HTR-8/SVneo (cell line): Measurements from ENCODE around the gene SELENOS.

Source experiments
- DNase-seq: peaks from one replicate; pipeline ENCODE4 v3.0.0; 2011; ENCODE audit warnings: low spot score, mixed read lengths; ENCODE audit not compliant: insufficient read length
- FAIRE-seq: peaks from 2 replicates; lab custom pipeline; 2011; peaks lifted over from hg19 to GRCh38; lab: Jason Lieb, UNC

The SELENOS gene

DNA sequence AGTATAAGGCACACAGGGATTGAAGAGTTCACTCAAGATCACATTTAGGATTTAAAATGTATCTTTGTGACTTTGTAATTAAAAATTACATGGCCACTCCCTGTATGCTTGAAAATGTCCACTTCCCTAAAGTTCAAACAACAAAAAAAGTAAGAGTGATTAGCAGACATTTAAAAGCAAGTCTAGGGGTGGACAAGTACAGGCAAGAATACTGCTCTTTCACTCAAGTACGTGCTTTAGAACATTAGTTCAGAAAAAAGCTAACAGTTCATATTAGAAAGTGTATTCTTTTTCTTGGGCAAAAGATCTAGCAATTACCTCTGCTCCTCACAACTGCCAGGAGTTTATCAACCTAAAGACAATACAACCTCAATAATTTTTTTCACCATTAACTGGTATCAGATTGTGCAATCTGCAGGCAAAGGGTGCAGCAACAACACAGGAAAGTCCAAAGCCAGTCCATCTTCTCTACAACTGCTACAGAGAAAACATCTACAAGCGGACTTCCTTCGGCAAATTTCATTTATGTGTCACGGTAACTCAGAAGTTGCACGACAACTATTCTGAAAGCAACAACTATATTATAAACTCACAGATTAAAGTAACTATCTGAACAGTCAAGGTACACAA is 43.5 kb downstream of the SELENOS start:
- no peak for DNase-seq
- FAIRE-seq: no peak

DNA sequence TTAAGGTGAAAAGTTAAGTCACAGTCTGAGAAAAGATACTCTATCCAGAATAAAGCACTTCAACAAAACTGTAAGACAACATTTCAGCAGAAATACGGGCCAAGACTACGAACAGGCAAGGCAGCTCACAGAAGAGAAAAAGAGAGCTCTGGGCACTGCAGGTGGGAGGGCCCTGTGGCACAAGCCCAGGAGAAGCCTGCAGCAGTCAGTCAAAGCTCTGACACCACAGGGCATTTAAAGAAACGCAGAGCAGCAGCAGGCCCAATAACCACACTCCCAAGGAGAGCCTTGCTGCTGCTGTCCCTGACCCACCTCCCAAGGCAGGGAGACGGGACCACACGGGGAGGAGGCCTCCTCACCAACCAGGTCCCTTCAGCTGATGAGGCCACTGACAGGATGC is 44.6 kb downstream of the SELENOS start:
- DNase-seq (no peak), FAIRE-seq (no peak)

DNA sequence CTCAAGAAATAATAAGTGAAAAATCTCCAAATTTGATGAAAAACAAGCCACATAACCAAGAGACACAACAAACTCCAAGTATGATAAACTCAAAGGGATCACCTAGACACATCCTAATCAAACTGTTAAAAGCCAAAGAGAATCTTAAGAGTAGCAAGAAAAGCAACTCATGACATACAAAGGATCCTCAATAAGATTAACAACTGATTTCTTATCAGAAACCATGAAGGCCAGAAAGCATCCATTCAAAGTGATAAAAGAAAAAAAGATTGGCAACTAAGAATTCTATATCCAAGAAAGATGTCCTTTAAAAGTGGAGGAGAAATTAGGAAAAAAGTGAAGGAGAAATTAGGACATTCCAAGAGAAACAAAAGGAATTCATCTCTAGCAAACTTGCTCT is 49.0 kb downstream of the SELENOS start:
- FAIRE-seq: no peak
- no peak for DNase-seq

DNA sequence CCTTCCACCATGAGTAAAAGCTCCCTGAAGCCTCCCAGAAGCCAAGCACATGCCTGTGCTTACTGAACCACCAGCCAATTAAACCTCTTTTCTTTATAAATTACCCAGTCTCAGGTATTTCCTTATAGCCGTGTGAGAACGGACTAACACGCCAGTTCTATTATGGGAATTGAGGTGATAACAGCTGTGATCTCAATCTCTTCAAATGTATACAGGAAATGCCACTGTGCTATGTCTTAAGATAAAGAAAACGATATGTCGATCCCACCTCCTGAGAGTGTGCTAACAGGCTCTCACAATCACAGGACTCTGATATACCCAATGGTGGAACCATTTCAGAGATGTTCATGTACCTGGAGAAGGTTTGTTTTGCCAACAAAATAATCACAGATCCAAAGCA is 51.6 kb downstream of the SELENOS start:
- FAIRE-seq: no peak
- no peak for DNase-seq
